Fibroblast of skin of left quadriceps (primary cell): Measurements from ENCODE around the gene CDC7.
"Not testable (repeated sequence)": the region's sequence is repeated elsewhere in the genome, so short reads cannot be mapped to it uniquely, and the experiment has no call there.

Source experiments
- DNase-seq, 2 experiments: peaks; one replicate each; pipeline ENCODE4 v3.0.0-alpha.2; 2013; ENCODE audit warnings: low read depth in 2 of 2

CDC7 gene

GRCh38 chr1:91510754-91511153 is 10.1 kb downstream of the CDC7 start:
- DNase-seq = no peak

DNA sequence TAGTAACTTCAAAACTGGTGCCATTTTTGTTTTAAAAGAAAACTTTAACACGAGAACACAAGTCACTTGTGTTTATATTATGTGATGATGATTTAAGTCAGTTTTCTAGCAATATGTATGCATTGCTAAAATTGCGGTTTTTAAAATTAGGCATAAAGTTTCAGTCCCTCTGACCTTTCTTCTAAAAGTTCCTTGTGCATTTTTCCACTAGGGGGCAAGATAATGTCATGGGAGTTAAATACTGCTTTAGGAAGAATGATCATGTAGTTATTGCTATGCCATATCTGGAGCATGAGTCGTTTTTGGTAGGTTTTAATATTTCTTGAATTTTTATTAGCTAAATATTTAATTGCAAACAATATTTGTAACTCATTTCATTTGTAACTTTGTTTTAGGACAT is 10.7 kb downstream of the CDC7 start:
- DNase-seq = peak in 1 of 2 experiments; percentile 51

DNA sequence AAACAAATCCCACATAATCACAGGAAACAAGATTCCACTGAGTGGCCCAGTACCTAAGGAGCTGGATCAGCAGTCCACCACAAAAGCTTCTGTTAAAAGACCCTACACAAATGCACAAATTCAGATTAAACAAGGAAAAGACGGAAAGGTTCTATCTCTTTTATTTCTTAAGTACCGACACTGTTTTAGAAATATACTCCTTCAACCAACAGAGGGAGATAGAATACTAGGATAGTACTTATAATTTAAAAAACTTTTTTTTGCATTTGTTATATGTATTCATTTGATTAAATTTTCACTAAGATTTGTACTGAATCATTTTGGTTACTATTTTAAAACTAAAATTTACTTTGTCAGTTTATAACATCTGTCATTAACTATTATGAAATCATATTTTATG is 12.5 kb downstream of the CDC7 start:
- DNase-seq = no peak

DNA sequence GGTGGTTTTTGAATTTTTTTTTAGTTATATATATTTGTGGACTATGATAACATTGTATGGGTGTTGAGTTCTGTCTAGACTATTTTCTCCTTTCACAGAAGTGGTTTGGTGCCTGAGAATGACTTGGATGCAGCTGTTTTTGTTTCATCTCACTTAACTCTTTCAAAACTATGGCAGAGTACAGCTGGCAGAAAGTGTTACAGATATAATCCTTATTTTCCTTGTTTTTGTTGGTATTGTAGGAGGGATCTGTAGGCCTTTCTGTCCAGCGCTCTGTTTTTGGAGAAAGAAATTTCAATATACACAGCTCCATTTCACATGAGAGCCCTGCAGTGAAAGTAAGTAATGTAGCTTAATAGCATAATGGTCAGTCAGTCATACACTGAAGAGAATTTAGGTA is 13.1 kb downstream of the CDC7 start:
- DNase-seq = no peak

DNA sequence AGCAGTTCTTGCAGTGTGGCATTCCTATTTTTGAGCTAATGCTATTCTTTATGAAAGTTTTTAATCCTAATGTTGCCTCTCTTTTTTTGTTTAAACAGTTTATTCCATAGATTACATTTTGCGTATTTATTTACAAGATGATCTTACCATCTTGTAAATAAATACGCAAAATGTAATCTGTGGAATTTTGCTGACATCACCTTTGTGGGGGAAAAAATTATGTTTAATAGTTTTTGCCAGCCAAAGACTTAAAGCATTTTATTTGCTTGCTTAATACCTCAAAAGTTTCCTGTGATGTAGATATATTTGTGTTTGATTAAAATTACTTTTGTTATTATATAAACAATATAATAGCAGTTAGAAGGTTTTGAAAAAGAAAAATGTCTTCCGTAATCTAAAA is 15.3 kb downstream of the CDC7 start:
- DNase-seq = no peak

- DNase-seq = not testable (repeated sequence)
These were observed 16.0 kb downstream of the CDC7 start for GRCh38 chr1:91516605-91517004.

DNA sequence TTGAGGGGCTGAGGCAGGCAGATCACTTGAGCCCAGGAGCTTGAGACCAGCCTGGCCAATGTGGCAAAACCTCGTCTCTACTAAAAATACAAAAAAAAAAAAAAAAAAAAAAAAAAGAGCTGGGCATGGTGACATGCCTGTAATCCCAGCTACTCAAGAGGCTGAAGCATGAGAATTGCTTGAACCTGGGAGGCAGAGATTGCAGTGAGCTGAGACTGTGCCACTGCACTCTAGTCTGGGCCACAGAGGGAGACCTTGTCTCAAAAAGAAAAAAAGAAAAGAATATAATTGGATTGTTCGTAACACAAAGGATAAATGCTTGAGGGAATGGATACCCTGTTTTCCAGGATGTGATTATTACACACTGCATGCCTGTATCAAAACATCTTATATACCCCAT is 18.5 kb downstream of the CDC7 start:
- DNase-seq = not testable (repeated sequence)

DNA sequence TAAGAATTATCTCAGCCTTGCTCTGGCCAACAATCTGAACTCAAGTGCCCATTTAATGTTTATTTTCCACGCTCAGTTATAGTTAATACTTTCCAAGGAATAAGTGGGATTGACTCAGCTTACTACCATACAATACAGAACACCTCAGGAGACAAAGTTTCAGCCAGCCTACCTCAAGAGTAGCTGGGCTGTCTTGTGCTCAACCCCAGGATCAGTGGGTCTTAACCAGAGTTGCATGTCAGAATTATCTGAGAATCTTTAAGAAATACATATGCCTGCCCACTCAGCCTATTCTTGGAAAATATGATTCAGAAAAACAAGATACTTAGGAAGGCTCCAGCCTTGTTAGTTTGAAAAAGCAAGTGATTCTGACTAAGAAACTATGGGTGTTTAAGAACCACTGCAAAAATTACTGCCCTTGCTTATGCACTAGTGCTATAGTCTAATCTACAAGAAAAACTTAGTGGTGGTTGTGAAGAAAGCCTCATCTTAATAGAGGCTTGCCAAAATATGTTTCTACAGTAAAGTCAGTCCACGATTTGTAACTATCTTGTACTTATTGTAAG is 20.4 kb downstream of the CDC7 start:
- DNase-seq = no peak

DNA sequence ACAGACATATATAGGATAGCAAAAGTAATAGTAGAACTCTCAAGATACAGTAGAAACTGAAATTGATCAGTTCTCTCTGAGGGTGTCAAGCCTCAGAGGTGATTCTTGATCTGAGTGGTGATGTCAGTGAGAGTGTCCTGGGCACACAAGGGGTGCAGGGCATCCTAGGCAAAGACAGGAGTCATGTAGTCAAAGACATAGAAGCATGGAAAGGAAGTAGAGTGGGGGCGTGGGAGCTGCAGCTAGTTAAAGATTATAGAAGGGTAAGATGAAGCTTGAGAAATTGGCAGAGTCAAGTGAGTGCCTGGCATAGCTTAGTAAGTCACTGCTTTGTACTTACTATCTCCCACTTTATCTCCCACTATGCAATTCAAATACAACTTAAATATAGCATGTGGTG is 22.8 kb downstream of the CDC7 start:
- no peak for DNase-seq

DNA sequence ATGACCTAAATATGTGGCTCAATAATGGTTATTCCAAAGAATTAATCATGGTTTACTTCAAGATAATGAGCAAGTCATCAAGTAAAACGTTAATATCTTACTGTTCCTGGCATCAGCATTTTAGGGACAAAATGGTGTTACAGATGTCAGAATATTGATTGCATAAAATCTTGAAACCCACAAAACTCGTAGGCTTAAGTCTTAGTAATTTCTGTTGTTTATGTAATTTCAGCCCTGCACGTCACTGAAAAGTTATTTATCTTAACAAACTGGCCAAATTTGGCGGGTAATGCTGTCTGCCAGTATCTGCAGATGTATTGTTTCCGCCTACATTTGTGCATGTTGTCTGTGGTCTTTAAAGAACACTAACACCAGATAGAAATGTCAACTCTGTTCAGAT is 25.8 kb downstream of the CDC7 start:
- peak; percentile 71 to 77 for DNase-seq

DNA sequence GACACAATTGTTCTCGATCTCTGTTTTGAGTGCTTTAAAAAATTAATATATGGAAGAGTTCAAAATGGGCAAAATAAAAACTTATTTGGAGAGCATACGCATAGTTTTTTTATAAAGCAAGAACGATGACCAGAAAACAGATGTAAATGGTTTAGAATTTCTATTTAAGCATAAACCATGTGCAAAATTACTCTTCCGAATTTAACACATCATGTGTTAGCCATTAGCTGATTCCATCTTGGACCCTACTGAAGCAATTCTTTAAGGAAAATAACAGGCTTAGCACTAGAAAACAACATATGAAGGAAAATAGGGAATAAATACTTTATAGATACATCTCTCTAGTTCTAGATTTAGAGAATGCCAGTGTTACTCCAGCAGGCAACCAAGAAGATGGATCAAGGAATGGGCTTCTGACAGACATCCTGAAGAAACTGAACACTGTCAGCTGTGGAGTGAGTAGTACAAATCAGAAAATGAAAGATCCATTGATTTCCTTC is 26.7 kb downstream of the CDC7 start:
- no peak for DNase-seq

DNA sequence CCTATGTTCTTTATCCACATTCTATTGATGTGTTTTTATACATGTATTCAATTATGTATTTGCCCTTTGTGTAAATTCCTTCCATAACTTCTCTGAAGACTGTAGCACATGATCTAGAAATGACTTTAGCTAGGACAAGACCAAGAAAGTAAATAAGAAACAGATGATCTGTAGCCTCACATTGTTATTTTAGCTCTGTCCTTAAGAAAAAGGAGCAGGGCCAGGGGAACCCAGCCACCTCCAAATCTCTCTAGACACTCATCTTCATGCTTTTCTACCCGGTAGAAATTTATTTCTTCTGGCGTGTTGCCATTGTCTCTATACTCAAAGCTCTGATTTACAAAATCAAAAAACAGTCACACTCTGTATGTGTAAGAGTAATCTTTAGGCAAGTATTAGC is 27.1 kb downstream of the CDC7 start:
- peak; percentile 37 to 41 for DNase-seq

GRCh38 chr1:91529856-91530255 is 29.2 kb downstream of the CDC7 start:
- no peak for DNase-seq

DNA sequence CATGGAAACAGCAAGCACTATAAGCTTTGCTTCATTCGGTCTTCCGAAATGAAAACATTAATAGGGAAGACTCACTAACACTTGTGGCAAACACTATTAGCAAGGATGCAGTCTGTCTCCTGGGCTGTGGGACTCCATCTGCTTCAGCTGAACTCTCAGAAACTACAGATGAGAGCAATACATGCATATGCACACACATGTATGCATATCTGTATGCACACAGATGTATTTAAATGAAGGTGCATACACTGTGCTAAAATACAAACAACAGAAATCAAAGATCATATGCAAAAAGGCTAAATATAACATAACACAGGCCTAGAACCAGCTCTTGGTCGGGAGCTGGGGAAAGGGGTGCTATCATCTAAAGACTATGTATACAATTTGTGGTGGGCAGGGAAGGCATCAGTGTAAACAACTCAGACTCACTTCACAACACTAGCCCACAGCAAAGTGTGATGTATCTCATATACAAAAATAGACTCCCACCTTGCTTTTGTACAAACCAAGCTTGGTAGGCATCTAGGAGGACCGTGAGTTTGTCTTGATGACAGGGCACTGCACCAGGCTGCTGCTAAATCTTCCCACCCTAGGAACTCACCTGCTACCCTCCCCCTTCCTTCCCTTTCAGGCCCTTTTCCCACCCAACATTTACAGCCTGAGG is 32.8 kb downstream of the CDC7 start:
- DNase-seq = no peak

DNA sequence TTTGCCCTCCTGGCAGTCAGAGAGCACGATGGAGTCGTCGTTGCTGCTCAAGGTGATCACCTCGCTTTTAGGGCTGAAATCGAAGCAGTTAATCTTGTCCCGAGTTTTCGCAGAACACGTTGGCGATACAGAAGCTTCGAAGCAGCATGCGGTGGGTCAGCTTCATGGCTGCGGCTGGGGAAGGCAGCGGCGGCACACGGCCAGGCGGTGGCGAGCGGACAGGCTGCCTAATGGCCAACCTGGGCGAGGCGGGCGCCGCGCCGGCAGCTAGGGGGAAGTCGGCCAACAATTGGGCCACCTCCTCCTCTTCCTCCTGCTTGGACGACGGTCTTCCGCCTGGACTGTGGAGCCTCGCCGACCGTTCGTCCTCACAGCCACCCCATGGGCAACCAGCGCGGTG is 34.8 kb downstream of the CDC7 start:
- DNase-seq = no peak

- DNase-seq = peak; percentile 71 to 72
These were observed 36.8 kb downstream of the CDC7 start for GRCh38 chr1:91537281-91537986.

DNA sequence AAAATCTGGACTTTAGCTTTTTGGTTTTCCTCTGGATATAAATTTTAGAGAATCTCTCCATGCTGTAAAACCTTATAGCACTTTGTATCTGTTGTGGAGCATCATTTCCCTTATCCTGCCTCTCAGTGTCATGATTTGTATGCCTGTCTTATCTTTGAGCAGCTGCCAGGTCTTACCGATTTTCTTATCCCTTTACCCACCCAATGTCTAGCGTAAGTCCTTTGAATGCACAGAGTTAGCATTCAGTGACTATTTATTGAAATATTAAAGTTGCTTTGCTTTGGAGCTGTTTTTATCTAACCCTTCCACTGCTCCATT is 37.3 kb downstream of the CDC7 start:
- no peak for DNase-seq

GRCh38 chr1:91540910-91541309 is 40.3 kb downstream of the CDC7 start:
- no peak for DNase-seq

- no peak for DNase-seq
These were observed 41.4 kb downstream of the CDC7 start for GRCh38 chr1:91541918-91542533.

DNA sequence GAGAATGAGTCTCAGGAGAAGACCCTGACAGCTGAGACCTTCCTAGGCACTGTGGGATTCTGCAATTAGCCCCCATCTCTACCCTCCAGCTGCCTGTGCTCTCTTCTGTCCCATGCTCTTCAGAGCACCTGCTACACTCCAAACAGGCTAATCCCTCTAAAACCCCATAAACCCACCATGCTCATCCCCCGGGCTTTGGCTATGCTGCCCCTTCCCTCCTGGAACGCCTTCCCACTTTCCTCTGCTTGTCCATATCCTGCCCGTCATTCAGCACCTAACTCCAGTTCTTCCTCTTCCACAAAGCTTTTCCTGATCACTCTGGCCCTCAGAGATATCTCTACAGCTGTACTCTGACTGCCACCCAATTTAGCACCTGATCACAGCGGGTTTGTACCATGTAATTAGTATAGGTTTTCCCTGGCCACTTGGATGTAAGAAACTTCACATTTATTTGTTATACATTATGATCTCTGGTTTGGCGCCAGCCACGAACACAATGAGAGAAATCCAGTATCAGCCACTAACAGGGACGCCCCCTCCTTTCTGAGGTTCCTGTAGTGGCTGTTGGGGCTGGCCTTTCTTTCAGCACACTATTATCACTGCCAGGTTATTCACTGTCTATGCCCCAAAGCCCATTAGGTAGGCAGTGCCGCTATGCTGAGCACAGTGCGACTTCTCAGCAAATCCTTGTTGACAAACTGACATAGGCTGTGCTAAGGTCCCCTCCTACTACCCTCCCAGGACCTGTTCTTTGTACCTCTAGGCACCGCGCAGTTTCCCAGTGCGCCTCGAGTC is 45.1 kb downstream of the CDC7 start:
- DNase-seq = no peak

DNA sequence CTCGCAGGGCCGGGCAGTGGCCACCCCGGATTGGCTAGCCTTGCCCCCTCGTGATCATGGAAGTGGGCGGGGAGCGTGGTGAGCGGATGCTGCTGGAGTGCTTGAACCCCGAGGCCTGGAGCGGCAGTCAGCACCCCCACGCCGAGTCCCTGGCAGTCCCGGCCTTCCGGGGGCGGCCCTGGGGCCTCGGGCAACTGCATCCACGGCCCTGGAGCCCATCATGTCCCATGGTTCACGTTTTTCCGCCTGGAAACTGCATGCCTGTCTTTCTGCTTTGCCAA is 45.6 kb downstream of the CDC7 start:
- no peak for DNase-seq

DNA sequence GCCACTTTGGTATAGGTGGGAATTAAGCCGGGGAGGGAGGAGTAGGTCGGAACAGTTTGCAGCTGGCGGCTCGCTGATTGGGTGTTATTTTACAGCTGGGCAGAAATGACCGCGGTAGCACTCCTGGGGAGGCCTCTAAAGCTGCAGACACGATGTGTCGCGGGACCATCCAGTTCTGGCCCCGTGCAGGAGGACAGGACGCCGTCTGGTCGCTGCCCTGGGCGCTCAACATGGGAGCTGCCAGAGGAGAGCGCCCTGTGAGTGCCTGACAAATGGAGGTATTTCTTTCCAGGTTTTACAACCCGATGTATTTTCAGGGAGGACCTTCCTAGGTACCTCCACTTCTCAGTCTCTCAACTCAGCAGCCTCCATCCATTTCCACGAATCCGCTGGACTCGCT is 46.2 kb downstream of the CDC7 start:
- DNase-seq = no peak
